CD4-positive, alpha-beta memory T cell (primary cell): ENCODE results near the gene DISP3. TPM values are rescaled to one million over a fixed set of nuclear protein-coding genes. Genes with fewer than 3 reads are reported as not detected.

ENCODE experiments used
- CTCF ChIA-PET: fragments of 350-600 bp; sonication (Branson Sonifier 250); formaldehyde crosslinking; loops from one replicate; lab custom pipeline; 2021; ENCODE audit warnings: inconsistent platforms; ENCODE audit not compliant: partially characterized antibody; lab: Charles Lee
- POLR2A ChIA-PET: fragments of 350-600 bp; sonication (Branson Sonifier 250); formaldehyde crosslinking; loops from one replicate; lab custom pipeline; 2021; ENCODE audit not compliant: partially characterized antibody; lab: Charles Lee
- DNase-seq, 5 donors: peaks; one replicate each; pipeline versions ENCODE4 v3.0.0 to v3.0.0-alpha.2; 2020 to 2022; ENCODE audit warnings: mixed read lengths in 1 of 5
- H3K27ac ChIP-seq: one replicate; pipeline ENCODE4 v1.7.0; 2013; ENCODE audit warnings: low read depth, low read length
- H3K27me3 ChIP-seq: 2 replicates; pipeline ENCODE4 v1.7.0; 2013; ENCODE audit warnings: mild to moderate bottlenecking, low read length, moderate library complexity; ENCODE audit not compliant: insufficient read depth
- H3K36me3 ChIP-seq: 2 replicates; pipeline ENCODE4 v1.7.0; 2013; ENCODE audit warnings: mild to moderate bottlenecking, low read length, moderate library complexity; ENCODE audit not compliant: insufficient read depth
- H3K4me1 ChIP-seq: 2 replicates; pipeline ENCODE4 v1.7.0; 2013; ENCODE audit warnings: mild to moderate bottlenecking, low read length, moderate library complexity; ENCODE audit not compliant: insufficient read depth
- H3K4me3 ChIP-seq, 2 donors: one replicate each; pipeline ENCODE4 v1.7.0; 2013; ENCODE audit warnings: low read length in 2 of 2, mild to moderate bottlenecking in 1 of 2
- H3K9me3 ChIP-seq, 2 donors: one replicate each; pipeline ENCODE4 v1.7.0; 2013; ENCODE audit warnings: low read length in 2 of 2, control low read depth in 1 of 2; ENCODE audit not compliant: control insufficient read depth in 1 of 2
- H3K27ac Mint-ChIP-seq, 7 donors: one replicate each; pipeline ENCODE4 v1.8.0; 2020 to 2021; ENCODE audit warnings: mixed read lengths in 7 of 7, mild to moderate bottlenecking in 6 of 7, inconsistent platforms in 3 of 7, moderate library complexity in 3 of 7
- H3K27me3 Mint-ChIP-seq, 2 donors: one replicate each; pipeline ENCODE4 v1.8.0; 2020 to 2021; ENCODE audit warnings: mixed read lengths in 2 of 2
- H3K36me3 Mint-ChIP-seq, 2 donors: one replicate each; pipeline ENCODE4 v1.8.0; 2020 to 2021; ENCODE audit warnings: mixed read lengths in 2 of 2, inconsistent platforms in 1 of 2, mild to moderate bottlenecking in 1 of 2
- H3K4me1 Mint-ChIP-seq, 4 donors: one replicate each; pipeline ENCODE4 v1.8.0; 2020 to 2021; ENCODE audit warnings: mixed read lengths in 4 of 4, mild to moderate bottlenecking in 1 of 4
- H3K4me3 Mint-ChIP-seq, 8 donors: one replicate each; pipeline ENCODE4 v1.8.0; 2020 to 2021; ENCODE audit warnings: mixed read lengths in 8 of 8, mild to moderate bottlenecking in 7 of 8, moderate library complexity in 6 of 8, inconsistent platforms in 3 of 8
- H3K9me3 Mint-ChIP-seq, 8 donors: one replicate each; pipeline ENCODE4 v1.8.0; 2020 to 2021; ENCODE audit warnings: mixed read lengths in 8 of 8, mild to moderate bottlenecking in 5 of 8, inconsistent platforms in 3 of 8, moderate library complexity in 1 of 8
- intact Hi-C: fragments of 100-400 bp; cut with micrococcal nuclease; formaldehyde crosslinking; loops from one replicate; pipeline ENCODE4 v1.15.1; 2023
- polyA plus RNA-seq, 2 donors: library from polyadenylated mRNA; unstranded; fragments of 300-500 nt; fragmentation: Illumina TruSeq; gene quantifications; one replicate each; pipeline ENCODE4 v1.2.3, GENCODE V29; 2021
- total RNA-seq, 2 experiments: library from RNA; stranded (reverse); gene quantifications; one replicate each; pipeline ENCODE4 v1.2.3, GENCODE V29; 2021

The DISP3 gene
- total and polyA plus RNA-seq, 4 experiments from 2014 or later, result 0.11 to 0.61 (median 0.42) TPM; not detected in 1

- no peak overlapping the region for H3K4me3 ChIP-seq
- Mint-ChIP-seq H3K36me3 (no peaks in the 10 kb centered on the region), H3K9me3 (no peaks in the 10 kb centered on the region), H3K4me1 (peaks cover 1 to 4% (median 3%) of the 10 kb centered on the region in 4 donors), H3K4me3 (no peak overlapping the region), H3K27ac (no peak overlapping the region), H3K27me3 (peaks cover 11% of the 10 kb centered on the region in 2 donors)
- no peaks in the 10 kb centered on the region for H3K9me3 ChIP-seq
- DNase-seq, result no peak
- ChIA-PET CTCF (no interaction called here), POLR2A (no interaction called here)
- no peaks in the 10 kb centered on the region for H3K36me3 ChIP-seq
- H3K27ac ChIP-seq, result no peak overlapping the region
- H3K4me1 ChIP-seq, result no peaks in the 10 kb centered on the region
- no peaks in the 10 kb centered on the region for H3K27me3 ChIP-seq
- intact Hi-C loops, result no loop called here
Observed at GRCh38 chr1:11462224-11462923, 16.6 kb upstream of the DISP3 start.

GRCh38 chr1:11463177-11463576 lies 15.8 kb upstream of the DISP3 start:
- Mint-ChIP-seq H3K4me3 (no peak overlapping the region), H3K27ac (no peak overlapping the region), H3K27me3 (peaks cover 11% of the 10 kb centered on the region in 2 donors), H3K36me3 (no peaks in the 10 kb centered on the region), H3K9me3 (no peaks in the 10 kb centered on the region), H3K4me1 (no peaks in the 10 kb centered on the region)
- H3K4me3 ChIP-seq, result no peak overlapping the region
- no peaks in the 10 kb centered on the region for H3K36me3 ChIP-seq
- intact Hi-C loops, result no loop called here
- H3K4me1 ChIP-seq, result no peaks in the 10 kb centered on the region
- DNase-seq, result no peak
- H3K9me3 ChIP-seq, result no peaks in the 10 kb centered on the region
- POLR2A ChIA-PET, result no interaction called here
- H3K27ac ChIP-seq, result no peak overlapping the region
- CTCF ChIA-PET, result no interaction called here
- H3K27me3 ChIP-seq, result no peaks in the 10 kb centered on the region

GRCh38 chr1:11465307-11465706 lies 13.6 kb upstream of the DISP3 start:
- Mint-ChIP-seq H3K27ac (no peak overlapping the region), H3K27me3 (peaks cover 13 to 15% of the 10 kb centered on the region in 2 donors)
- CTCF ChIA-PET, result interaction anchor here (1.5 kb wide), 1 partner anchor 14 kb away, joined by 5 read pairs; the partner anchor contains the start of gene DISP3

GRCh38 chr1:11466416-11466815 lies 12.5 kb upstream of the DISP3 start:
- no peak overlapping the region for H3K27ac ChIP-seq
- H3K4me1 ChIP-seq, result no peaks in the 10 kb centered on the region
- Mint-ChIP-seq H3K27me3 (peaks cover 14 to 15% of the 10 kb centered on the region in 2 donors), H3K9me3 (peaks cover 0 to 2% (median 0%) of the 10 kb centered on the region in 8 donors), H3K4me1 (no peaks in the 10 kb centered on the region), H3K36me3 (no peaks in the 10 kb centered on the region), H3K27ac (no peak overlapping the region), H3K4me3 (no peak overlapping the region)
- H3K36me3 ChIP-seq, result no peaks in the 10 kb centered on the region
- ChIA-PET CTCF (no interaction called here), POLR2A (no interaction called here)
- no peaks in the 10 kb centered on the region for H3K27me3 ChIP-seq
- no peak overlapping the region for H3K4me3 ChIP-seq
- no peak for DNase-seq
- intact Hi-C loops, result no loop called here
- H3K9me3 ChIP-seq, result no peaks in the 10 kb centered on the region

More at GRCh38 chr1:11465307-11465706, 13.6 kb upstream of the DISP3 start:
- no peaks in the 10 kb centered on the region for H3K36me3 ChIP-seq
- no peak overlapping the region for H3K4me3 ChIP-seq
- no peaks in the 10 kb centered on the region for H3K4me1 Mint-ChIP-seq
- H3K4me1 ChIP-seq, result no peaks in the 10 kb centered on the region
- H3K9me3 Mint-ChIP-seq, result peaks cover 0 to 2% (median 0%) of the 10 kb centered on the region in 8 donors
- POLR2A ChIA-PET, result no interaction called here
- DNase-seq, result no peak
- no peaks in the 10 kb centered on the region for H3K9me3 ChIP-seq
- H3K4me3 Mint-ChIP-seq, result no peak overlapping the region
- H3K27me3 ChIP-seq, result no peaks in the 10 kb centered on the region
- intact Hi-C loops, result no loop called here
- H3K36me3 Mint-ChIP-seq, result no peaks in the 10 kb centered on the region
- H3K27ac ChIP-seq, result no peak overlapping the region

- no peaks in the 10 kb centered on the region for H3K9me3 ChIP-seq
- Mint-ChIP-seq H3K4me3 (no peak overlapping the region), H3K4me1 (peaks cover 0 to 2% (median 0%) of the 10 kb centered on the region in 4 donors), H3K36me3 (no peaks in the 10 kb centered on the region), H3K27me3 (peaks cover 9 to 22% of the 10 kb centered on the region in 2 donors), H3K27ac (no peak overlapping the region), H3K9me3 (peaks cover 0 to 4% (median 0%) of the 10 kb centered on the region in 8 donors)
- H3K27ac ChIP-seq, result no peak overlapping the region
- H3K4me3 ChIP-seq, result no peak overlapping the region
- no peaks in the 10 kb centered on the region for H3K4me1 ChIP-seq
- no peaks in the 10 kb centered on the region for H3K27me3 ChIP-seq
- intact Hi-C loops, result no loop called here
- no peaks in the 10 kb centered on the region for H3K36me3 ChIP-seq
- POLR2A ChIA-PET, result no interaction called here
- CTCF ChIA-PET, result no interaction called here
- DNase-seq, result no peak
Observed at GRCh38 chr1:11468878-11469277, 10.1 kb upstream of the DISP3 start.

- Histone ChIP-seq H3K27ac (no peak overlapping the region), H3K4me1 (no peaks in the 10 kb centered on the region), H3K9me3 (no peaks in the 10 kb centered on the region), H3K36me3 (no peaks in the 10 kb centered on the region), H3K27me3 (no peaks in the 10 kb centered on the region), H3K4me3 (no peak overlapping the region)
- intact Hi-C loops, result no loop called here
- no peak for DNase-seq
- POLR2A ChIA-PET, result no interaction called here
- H3K4me3 Mint-ChIP-seq, result no peak overlapping the region
- peaks cover 0 to 2% (median 0%) of the 10 kb centered on the region in 4 donors for H3K4me1 Mint-ChIP-seq
- H3K9me3 Mint-ChIP-seq, result peaks cover 0 to 4% (median 0%) of the 10 kb centered on the region in 8 donors
- CTCF ChIA-PET, result no interaction called here
- H3K27ac Mint-ChIP-seq, result no peak overlapping the region
- H3K36me3 Mint-ChIP-seq, result no peaks in the 10 kb centered on the region
- H3K27me3 Mint-ChIP-seq, result peaks cover 9 to 24% of the 10 kb centered on the region in 2 donors
Observed at GRCh38 chr1:11470912-11471311, 8.0 kb upstream of the DISP3 start.

- peaks cover 13 to 25% of the 10 kb centered on the region in 2 donors for H3K27me3 Mint-ChIP-seq
- Histone ChIP-seq H3K27ac (no peak overlapping the region), H3K36me3 (no peaks in the 10 kb centered on the region), H3K9me3 (no peaks in the 10 kb centered on the region), H3K4me3 (no peak overlapping the region), H3K27me3 (no peaks in the 10 kb centered on the region), H3K4me1 (no peaks in the 10 kb centered on the region)
- no peak overlapping the region for H3K4me3 Mint-ChIP-seq
- peaks cover 0 to 2% (median 0%) of the 10 kb centered on the region in 4 donors for H3K4me1 Mint-ChIP-seq
- intact Hi-C loops, result no loop called here
- ChIA-PET CTCF (no interaction called here), POLR2A (no interaction called here)
- peaks cover 0 to 4% (median 0%) of the 10 kb centered on the region in 8 donors for H3K9me3 Mint-ChIP-seq
- DNase-seq, result no peak
- H3K36me3 Mint-ChIP-seq, result no peaks in the 10 kb centered on the region
- no peak overlapping the region for H3K27ac Mint-ChIP-seq
Observed at GRCh38 chr1:11471473-11471872, 7.5 kb upstream of the DISP3 start.
